Left lung (tissue), 10 donors: ENCODE data around the gene NTRK1. TPM values are rescaled to one million over a fixed set of nuclear protein-coding genes. Genes with fewer than 3 reads are reported as not detected.
A peak's percentile ranks its signal among the peaks of the same experiment; 100 is the strongest.

Experiments used
- ATAC-seq: fragments of 200-7000 bp; cut with Tn5 transposase; one replicate; pipeline ENCODE4 v1.9.1; 2020; ENCODE audit warnings: moderate library complexity
- DNase-seq, 4 donors: peaks; one replicate each; pipeline ENCODE4 v3.0.0-alpha.2; 2013 to 2020
- H3K27ac ChIP-seq, 2 donors: fragments of 200-600 bp; sonication (generic) in 1 of 2; one replicate each; pipeline versions ENCODE4 v1.5.0 to v1.8.0; 2020 to 2021
- H3K27me3 ChIP-seq, 2 donors: fragments of 200-600 bp; sonication (generic) in 1 of 2; one replicate each; pipeline versions ENCODE4 v1.5.0 to v1.8.0; 2020 to 2021
- H3K36me3 ChIP-seq, 2 donors: fragments of 200-600 bp; sonication (generic) in 1 of 2; one replicate each; pipeline versions ENCODE4 v1.5.0 to v1.8.0; 2020 to 2021
- H3K4me1 ChIP-seq, 2 donors: fragments of 200-600 bp; one replicate each; pipeline ENCODE4 v1.8.0; 2021
- H3K4me3 ChIP-seq, 2 donors: fragments of 200-600 bp; sonication (generic) in 1 of 2; one replicate each; pipeline versions ENCODE4 v1.5.0 to v1.8.0; 2020 to 2021; ENCODE audit warnings: mild to moderate bottlenecking in 1 of 2
- H3K9me3 ChIP-seq, 2 donors: fragments of 200-600 bp; sonication (generic) in 1 of 2; one replicate each; pipeline versions ENCODE4 v1.5.0 to v1.8.0; 2020 to 2021
- CTCF ChIP-seq, 2 donors: fragments of 200-600 bp; sonication (generic) in 1 of 2; IDR thresholded peaks; one replicate each; pipeline versions ENCODE4 v1.5.0 to v1.8.0; 2021; ENCODE audit warnings: antibody characterized with exemption in 2 of 2
- intact Hi-C, 2 donors: fragments of 100-400 bp; cut with DNase I; formaldehyde crosslinking; loops; one replicate each; pipeline versions ENCODE4 v1.11.2 to v1.14.2; 2022
- polyA plus RNA-seq, 6 donors: library from polyadenylated mRNA; unstranded; fragments of 120-200 nt; gene quantifications; one replicate each; pipeline ENCODE4 v1.2.1, GENCODE V29; 2013; ENCODE audit not compliant: insufficient read length in 6 of 6
- total RNA-seq, 2 donors: library from RNA; stranded (reverse); fragmentation: NEBNext Ultra II Directional; extraction: Animal tissue kit (Norgen Biotek cat#: 25700); gene quantifications; one replicate each; pipeline ENCODE4 v1.2.1, GENCODE V29; 2021
- donor health status: DM: no; HTN: yes; CAD: no.
- donor health status: DM: no; HTN: no; CAD: no.

NTRK1 gene
- total and polyA plus RNA-seq, 8 donors, result 0.15 to 0.97 (median 0.34) TPM; not detected in 1

- intact Hi-C loops, result no loop called here
These were observed 53.8 kb downstream of the NTRK1 start for GRCh38 chr1:156914440-156914856.

GRCh38 chr1:156920233-156921052 lies 59.8 kb downstream of the NTRK1 start, which contains the start of gene LRRC71:
Gene LRRC71, plus strand, starts transcription at chr1:156920632. Its CDS starts 172 bp downstream, at chr1:156920804.
- Histone ChIP-seq H3K36me3 (peaks cover 0 to under 1% of the 10 kb centered on the region in 2 donors), H3K27me3 (peaks cover 49 to 76% of the 10 kb centered on the region in 2 donors), H3K4me1 (peaks cover 16 to 22% of the 10 kb centered on the region in 2 donors), H3K27ac (no peak within 1 kb of the TSS), H3K9me3 (no peaks in the 10 kb centered on the region), H3K4me3 (no peak within 1 kb of the TSS)
- ATAC-seq, result peak; percentile 98
- DNase-seq, result peak; percentile 73 to 90 (median 80)
- peak; percentile 84 to 86 for TF ChIP-seq CTCF (IDR thresholded peaks at IDR 0.05)
- intact Hi-C loops, result no loop called here

More at GRCh38 chr1:156914440-156914856, 53.8 kb downstream of the NTRK1 start:
- Histone ChIP-seq H3K27me3 (peaks cover 0 to 23% of the 10 kb centered on the region in 2 donors), H3K27ac (no peak overlapping the region), H3K4me3 (no peak overlapping the region), H3K4me1 (no peaks in the 10 kb centered on the region), H3K9me3 (no peaks in the 10 kb centered on the region), H3K36me3 (peaks cover 0 to 15% of the 10 kb centered on the region in 2 donors)
- DNase-seq, result peak in 1 of 4 donors; percentile 35
- no peak for TF ChIP-seq CTCF (IDR thresholded peaks at IDR 0.05)
- ATAC-seq, result no peak

- H3K27ac ChIP-seq, result no peak overlapping the region
- no peak overlapping the region for H3K4me3 ChIP-seq
- no peaks in the 10 kb centered on the region for H3K9me3 ChIP-seq
- peaks cover 16 to 28% of the 10 kb centered on the region in 2 donors for H3K4me1 ChIP-seq
- no peak for ATAC-seq
- intact Hi-C loops, result no loop called here
- H3K36me3 ChIP-seq, result no peaks in the 10 kb centered on the region
- no peak for DNase-seq
- no peak for TF ChIP-seq CTCF (IDR thresholded peaks at IDR 0.05)
- H3K27me3 ChIP-seq, result peaks cover 51 to 82% of the 10 kb centered on the region in 2 donors
These were observed 60.4 kb downstream of the NTRK1 start for GRCh38 chr1:156921053-156921529.

- intact Hi-C loops, result no loop called here
- no peak overlapping the region for H3K27ac ChIP-seq
- peaks cover 23 to 46% of the 10 kb centered on the region in 2 donors for H3K4me1 ChIP-seq
- no peak overlapping the region for H3K4me3 ChIP-seq
- no peak for TF ChIP-seq CTCF (IDR thresholded peaks at IDR 0.05)
- ATAC-seq (no peak), DNase-seq (no peak)
- no peaks in the 10 kb centered on the region for H3K36me3 ChIP-seq
- no peaks in the 10 kb centered on the region for H3K9me3 ChIP-seq
- H3K27me3 ChIP-seq, result peaks cover 64 to 100% of the 10 kb centered on the region in 2 donors
These were observed 62.5 kb downstream of the NTRK1 start for GRCh38 chr1:156922986-156923669.
